ENCODE data around the gene FNDC3B.
"Not testable (repeated sequence)": the region's sequence is repeated elsewhere in the genome, so short reads cannot be mapped to it uniquely, and the experiment has no call there.

The FNDC3B gene

GRCh38 chr3:172077197-172077757 is 37.9 kb downstream of the FNDC3B start:
- no peak for FAIRE-seq

- FAIRE-seq, result no peak
Measured at GRCh38 chr3:172078244-172078643, 38.9 kb downstream of the FNDC3B start.

GRCh38 chr3:172078721-172079120 is 39.3 kb downstream of the FNDC3B start:
- no peak for FAIRE-seq

- FAIRE-seq, result no peak
Measured at GRCh38 chr3:172079326-172079976, 40.1 kb downstream of the FNDC3B start.

GRCh38 chr3:172080503-172080902 is 41.1 kb downstream of the FNDC3B start:
- no peak for FAIRE-seq

- FAIRE-seq, result no peak
Measured at GRCh38 chr3:172082269-172082668, 42.9 kb downstream of the FNDC3B start.

GRCh38 chr3:172082820-172083513 is 43.6 kb downstream of the FNDC3B start:
- no peak for FAIRE-seq

GRCh38 chr3:172083995-172084409 is 44.6 kb downstream of the FNDC3B start:
- FAIRE-seq, result no peak

GRCh38 chr3:172084871-172085556 is 45.6 kb downstream of the FNDC3B start:
- peak; percentile 13 for FAIRE-seq

- no peak for FAIRE-seq
Measured at GRCh38 chr3:172085557-172085895, 46.1 kb downstream of the FNDC3B start.

- no peak for FAIRE-seq
Measured at GRCh38 chr3:172086071-172086470, 46.7 kb downstream of the FNDC3B start.

- FAIRE-seq, result no peak
Measured at GRCh38 chr3:172087198-172087597, 47.8 kb downstream of the FNDC3B start.

GRCh38 chr3:172087602-172088580 is 48.5 kb downstream of the FNDC3B start:
- FAIRE-seq, result no peak

GRCh38 chr3:172089250-172089649 is 49.9 kb downstream of the FNDC3B start:
- FAIRE-seq, result no peak

- no peak for FAIRE-seq
Measured at GRCh38 chr3:172090035-172090434, 50.7 kb downstream of the FNDC3B start.

GRCh38 chr3:172092658-172093057 is 53.3 kb downstream of the FNDC3B start:
- no peak for FAIRE-seq

GRCh38 chr3:172093581-172094443 is 54.4 kb downstream of the FNDC3B start:
- not testable (repeated sequence) for FAIRE-seq

GRCh38 chr3:172094621-172095557 is 55.5 kb downstream of the FNDC3B start:
- FAIRE-seq, result no peak

GRCh38 chr3:172096881-172097420 is 57.6 kb downstream of the FNDC3B start:
- no peak for FAIRE-seq

- FAIRE-seq, result no peak
Measured at GRCh38 chr3:172097585-172097984, 58.2 kb downstream of the FNDC3B start.
